Glomerular endothelial cell (primary cell): ENCODE measurements around the gene ACAA1. TPM values are rescaled to one million over a fixed set of nuclear protein-coding genes. Genes with fewer than 3 reads are reported as not detected.
"Not testable (repeated sequence)": the region's sequence is repeated elsewhere in the genome, so short reads cannot be mapped to it uniquely, and the experiment has no call there.

Experiments
- DNase-seq: peaks from one replicate; pipeline ENCODE4 v3.0.0-alpha.2; 2011; ENCODE audit warnings: low read depth, low spot score; ENCODE audit errors: extremely low read depth
- total RNA-seq: library from RNA; depleted of rRNA; stranded (reverse); fragments of >200 nt; gene quantifications from 2 replicates; pipeline ENCODE4 v1.2.3, GENCODE V29; 2015

The ACAA1 gene
- total RNA-seq, 1 donor from 2014 or later: 52.9 TPM

GRCh38 chr3:38137615-38138348, 855 bp upstream of the ACAA1 start:
- no peak for DNase-seq

GRCh38 chr3:38136393-38136776, 542 bp downstream of the ACAA1 start:
- no peak for DNase-seq

- not testable (repeated sequence) for DNase-seq
Measured at GRCh38 chr3:38135621-38136277, 1.2 kb downstream of the ACAA1 start.

GRCh38 chr3:38134517-38135143, 2.3 kb downstream of the ACAA1 start:
- DNase-seq: not testable (repeated sequence)

- DNase-seq: no peak
Measured at GRCh38 chr3:38133557-38134405, 3.1 kb downstream of the ACAA1 start.

- no peak for DNase-seq
Measured at GRCh38 chr3:38133209-38133556, 3.7 kb downstream of the ACAA1 start.

GRCh38 chr3:38131621-38132369, 5.1 kb downstream of the ACAA1 start:
- DNase-seq: no peak

GRCh38 chr3:38130631-38131065, 6.3 kb downstream of the ACAA1 start:
- no peak for DNase-seq

GRCh38 chr3:38129058-38129457, 7.9 kb downstream of the ACAA1 start:
- no peak for DNase-seq

- DNase-seq: no peak
Measured at GRCh38 chr3:38128303-38128655, 8.6 kb downstream of the ACAA1 start.

- DNase-seq: no peak
Measured at GRCh38 chr3:38127611-38128302, 9.2 kb downstream of the ACAA1 start.

- DNase-seq: no peak
Measured at GRCh38 chr3:38126121-38126892, 10.6 kb downstream of the ACAA1 start.

- DNase-seq: no peak
Measured at GRCh38 chr3:38125305-38126120, 11.4 kb downstream of the ACAA1 start.

GRCh38 chr3:38124324-38125122, 12.4 kb downstream of the ACAA1 start:
- DNase-seq: no peak

GRCh38 chr3:38122712-38123290, 14.1 kb downstream of the ACAA1 start:
- DNase-seq: no peak

GRCh38 chr3:38121832-38122461, 15.0 kb downstream of the ACAA1 start:
- DNase-seq: no peak

- DNase-seq: no peak
Measured at GRCh38 chr3:38121451-38121831, 15.5 kb downstream of the ACAA1 start.
